Hippocampal formation (tissue), 2 donors: ENCODE measurements around the gene EYA2.
"Not testable (repeated sequence)": the region's sequence is repeated elsewhere in the genome, so short reads cannot be mapped to it uniquely, and the experiment has no call there.

Experiments used
- DNase-seq, 2 donors: peaks; one replicate each; lab custom pipeline; 2025; lab: John Stamatoyannopoulos, UW

Gene EYA2, protein sequence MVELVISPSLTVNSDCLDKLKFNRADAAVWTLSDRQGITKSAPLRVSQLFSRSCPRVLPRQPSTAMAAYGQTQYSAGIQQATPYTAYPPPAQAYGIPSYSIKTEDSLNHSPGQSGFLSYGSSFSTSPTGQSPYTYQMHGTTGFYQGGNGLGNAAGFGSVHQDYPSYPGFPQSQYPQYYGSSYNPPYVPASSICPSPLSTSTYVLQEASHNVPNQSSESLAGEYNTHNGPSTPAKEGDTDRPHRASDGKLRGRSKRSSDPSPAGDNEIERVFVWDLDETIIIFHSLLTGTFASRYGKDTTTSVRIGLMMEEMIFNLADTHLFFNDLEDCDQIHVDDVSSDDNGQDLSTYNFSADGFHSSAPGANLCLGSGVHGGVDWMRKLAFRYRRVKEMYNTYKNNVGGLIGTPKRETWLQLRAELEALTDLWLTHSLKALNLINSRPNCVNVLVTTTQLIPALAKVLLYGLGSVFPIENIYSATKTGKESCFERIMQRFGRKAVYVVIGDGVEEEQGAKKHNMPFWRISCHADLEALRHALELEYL

GRCh38 chr20:46894579-46894958 lies at the start of gene EYA2:
TSS of gene EYA2 (plus strand) at chr20:46894843. CDS start at chr20:46990011, 95,168 bp downstream.
- DNase-seq = peak in 1 of 2 donors; percentile 11

- no peak for DNase-seq
Observed at GRCh38 chr20:46844965-46845364, 49.7 kb upstream of the EYA2 start.

DNA sequence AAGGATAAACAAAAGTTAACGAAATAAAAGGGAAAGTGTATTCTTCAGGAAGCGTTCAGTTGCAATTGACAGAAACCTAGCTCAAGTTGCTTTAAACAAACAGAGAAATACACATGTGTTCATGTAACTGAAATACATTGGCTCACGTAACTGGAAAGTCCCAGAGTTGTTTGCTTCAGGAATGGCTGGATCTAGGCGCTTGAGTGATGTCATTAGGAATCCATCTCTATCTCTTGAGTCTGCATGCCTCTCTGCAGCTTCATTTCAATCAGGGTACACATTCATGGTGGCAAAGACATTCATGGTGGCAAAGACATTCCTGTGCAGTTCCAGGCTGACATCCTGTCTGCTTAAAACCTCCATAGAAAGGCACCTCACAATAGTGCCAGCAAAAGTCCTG lies 45.4 kb upstream of the EYA2 start:
- DNase-seq = no peak

- DNase-seq = no peak
Observed at GRCh38 chr20:46849751-46850150, 44.9 kb upstream of the EYA2 start.

DNA sequence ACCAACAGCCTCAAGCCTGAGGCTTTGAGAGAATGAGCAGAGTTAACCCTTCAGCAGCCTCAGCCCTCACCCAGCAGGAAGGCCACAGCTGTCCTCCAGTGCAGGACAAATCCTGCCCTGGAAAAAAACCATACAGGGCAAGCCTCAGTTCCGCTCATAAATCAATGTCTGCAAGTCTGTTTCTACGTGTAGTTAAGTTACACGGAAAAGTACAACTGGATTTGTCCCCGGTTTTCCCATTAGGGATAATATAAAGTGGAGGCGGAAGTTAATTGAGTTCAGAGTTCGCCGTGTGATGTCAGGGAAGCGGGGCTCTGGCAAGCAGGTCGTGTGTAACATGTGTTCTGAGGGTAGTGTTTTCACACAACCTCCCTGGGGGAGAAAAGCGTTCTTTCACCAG lies 44.2 kb upstream of the EYA2 start:
- no peak for DNase-seq

DNA sequence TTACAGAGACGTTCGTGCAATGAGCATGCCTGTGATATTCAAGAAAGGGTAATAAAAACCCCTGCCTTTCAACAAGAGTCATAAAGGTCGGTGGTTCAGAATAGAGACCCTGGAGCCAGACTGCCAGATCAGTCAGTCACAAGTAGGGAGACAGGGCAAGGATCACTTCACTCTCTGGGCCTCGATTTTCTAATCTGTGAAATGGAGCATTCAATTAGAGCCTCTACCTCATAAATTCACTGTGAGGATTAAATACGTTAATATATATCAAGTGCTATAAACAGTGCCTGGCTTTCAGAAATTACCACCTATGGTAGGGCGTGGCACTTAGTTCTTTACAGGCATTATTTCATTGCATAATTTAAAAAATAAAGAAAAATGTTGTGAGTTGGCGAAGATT lies 43.7 kb upstream of the EYA2 start:
- DNase-seq = no peak

GRCh38 chr20:46851746-46852145 lies 42.9 kb upstream of the EYA2 start:
- DNase-seq = no peak

GRCh38 chr20:46852313-46852712 lies 42.3 kb upstream of the EYA2 start:
- no peak for DNase-seq

- no peak for DNase-seq
Observed at GRCh38 chr20:46853926-46854325, 40.7 kb upstream of the EYA2 start.

DNA sequence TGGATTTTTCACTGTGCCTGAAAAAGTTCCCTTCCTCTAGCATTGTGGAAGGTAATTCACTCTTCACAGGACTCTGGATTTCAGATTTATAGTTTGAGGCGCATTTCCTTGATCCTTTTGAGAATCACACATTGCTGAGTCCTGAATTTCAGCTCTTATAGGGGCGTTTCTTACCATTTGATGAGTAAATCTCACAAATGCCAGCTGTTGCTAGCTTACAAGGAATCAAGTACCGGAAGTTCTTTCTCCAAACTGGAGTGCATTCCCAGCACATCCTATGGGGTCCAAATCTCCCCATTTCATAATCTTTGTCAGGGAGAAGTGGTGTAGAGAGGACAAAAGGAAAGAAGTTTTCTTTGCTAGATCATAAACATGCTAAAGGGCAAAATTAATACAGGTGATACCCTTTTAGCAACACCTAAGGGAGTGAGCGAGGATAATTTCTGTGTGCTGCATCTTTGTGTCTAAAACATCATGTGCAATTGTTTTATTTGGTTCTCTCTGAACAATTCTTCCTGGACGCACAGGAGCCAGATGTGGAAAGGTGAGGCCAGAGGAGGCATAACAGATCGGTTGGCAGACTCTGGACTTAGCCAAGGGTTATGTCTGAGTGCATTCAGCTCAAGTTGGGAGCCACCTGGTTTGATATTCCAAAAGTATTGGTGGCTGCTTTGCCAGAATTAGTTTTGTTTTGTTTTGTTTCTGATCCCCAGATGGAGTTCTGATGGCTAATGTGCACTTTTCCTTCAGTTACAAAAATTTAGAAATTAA lies 37.4 kb upstream of the EYA2 start:
- no peak for DNase-seq

- DNase-seq = no peak
Observed at GRCh38 chr20:46865824-46866223, 28.8 kb upstream of the EYA2 start.

DNA sequence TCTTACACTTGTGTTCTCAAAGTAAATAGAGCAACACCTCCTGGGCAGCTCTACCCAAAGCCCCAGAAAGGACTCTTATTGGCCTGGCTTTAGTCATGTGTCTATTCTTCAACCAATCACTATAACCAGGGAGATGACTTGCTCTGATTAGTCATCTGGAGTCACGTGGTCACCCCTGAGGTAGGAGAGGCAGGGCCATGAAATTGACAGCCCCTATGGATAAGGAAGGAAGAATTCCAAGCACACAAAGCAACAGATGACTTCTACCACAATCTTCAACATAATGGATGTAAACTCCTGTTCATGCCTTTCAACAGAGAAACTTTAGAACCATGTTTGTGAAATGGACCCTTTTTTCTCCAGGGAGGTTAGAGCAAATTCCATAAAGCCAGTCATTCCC lies 24.6 kb upstream of the EYA2 start:
- DNase-seq = no peak

GRCh38 chr20:46872328-46873211 lies 22.1 kb upstream of the EYA2 start:
- no peak for DNase-seq

- DNase-seq = no peak
Observed at GRCh38 chr20:46875059-46875458, 19.6 kb upstream of the EYA2 start.

DNA sequence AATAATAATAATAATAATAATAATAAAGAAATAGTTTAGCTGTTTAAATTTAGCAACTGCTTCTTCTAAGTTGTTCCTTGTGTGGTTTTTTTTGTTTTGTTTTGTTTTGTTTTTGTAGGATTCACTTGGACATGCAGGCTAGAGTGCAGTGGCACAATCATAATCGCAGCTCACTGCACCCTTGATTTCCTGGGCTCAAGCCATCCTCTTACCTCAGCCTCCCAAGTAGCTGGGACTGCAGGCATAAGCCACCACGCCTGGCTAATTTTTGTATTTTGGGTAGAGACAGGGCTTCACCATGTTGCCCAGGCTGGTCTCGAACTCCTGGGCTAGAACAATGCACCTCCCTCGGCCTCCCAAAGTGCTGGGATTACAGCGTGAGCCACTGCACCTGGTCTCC lies 15.3 kb upstream of the EYA2 start:
- DNase-seq = no peak

- DNase-seq = not testable (repeated sequence)
Observed at GRCh38 chr20:46879963-46880362, 14.7 kb upstream of the EYA2 start.

- no peak for DNase-seq
Observed at GRCh38 chr20:46883892-46884291, 10.8 kb upstream of the EYA2 start.

- DNase-seq = no peak
Observed at GRCh38 chr20:46890682-46891081, 4.0 kb upstream of the EYA2 start.

GRCh38 chr20:46893051-46893450 lies 1.6 kb upstream of the EYA2 start:
- DNase-seq = no peak

- no peak for DNase-seq
Observed at GRCh38 chr20:46893877-46894578, 615 bp upstream of the EYA2 start.
